ENCODE results near the gene RPS6KA3.

DNA sequence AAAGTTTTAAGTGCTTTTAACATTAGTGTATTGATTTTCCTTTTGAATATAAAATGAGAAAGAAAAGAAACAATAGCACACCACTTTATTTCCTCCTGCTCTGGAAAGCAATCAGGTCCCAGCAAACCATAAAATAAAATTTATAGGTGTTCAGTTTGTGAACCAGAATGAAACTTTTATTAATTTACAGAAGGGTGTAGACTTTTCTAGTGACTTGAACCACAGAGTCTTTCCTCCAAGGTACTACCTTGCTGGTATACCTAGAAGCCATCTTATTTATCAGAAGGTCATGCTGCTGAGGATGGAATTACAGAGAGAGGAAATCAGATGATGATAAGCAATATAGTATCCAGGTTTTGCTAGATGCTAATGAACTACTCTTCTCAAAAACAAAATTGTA is 27.6 kb upstream of the RPS6KA3 start:
- TF ChIP-seq SNAI2 (CRISPR knock-in tag; IDR thresholded peaks at IDR 0.05) (no peak), ZFP30 (CRISPR knock-in tag; IDR thresholded peaks at IDR 0.05) (no peak), ZFP3 (CRISPR knock-in tag; IDR thresholded peaks at IDR 0.05) (no peak), PPARA (CRISPR knock-in tag; IDR thresholded peaks at IDR 0.05; ENCODE audit: borderline replicate concordance) (no peak), TCF4 (CRISPR knock-in tag; IDR thresholded peaks at IDR 0.05; ENCODE audit: borderline replicate concordance) (no peak), CSDC2 (CRISPR knock-in tag; IDR thresholded peaks at IDR 0.05) (no peak)
- TF ChIP-seq, protein P1, sequence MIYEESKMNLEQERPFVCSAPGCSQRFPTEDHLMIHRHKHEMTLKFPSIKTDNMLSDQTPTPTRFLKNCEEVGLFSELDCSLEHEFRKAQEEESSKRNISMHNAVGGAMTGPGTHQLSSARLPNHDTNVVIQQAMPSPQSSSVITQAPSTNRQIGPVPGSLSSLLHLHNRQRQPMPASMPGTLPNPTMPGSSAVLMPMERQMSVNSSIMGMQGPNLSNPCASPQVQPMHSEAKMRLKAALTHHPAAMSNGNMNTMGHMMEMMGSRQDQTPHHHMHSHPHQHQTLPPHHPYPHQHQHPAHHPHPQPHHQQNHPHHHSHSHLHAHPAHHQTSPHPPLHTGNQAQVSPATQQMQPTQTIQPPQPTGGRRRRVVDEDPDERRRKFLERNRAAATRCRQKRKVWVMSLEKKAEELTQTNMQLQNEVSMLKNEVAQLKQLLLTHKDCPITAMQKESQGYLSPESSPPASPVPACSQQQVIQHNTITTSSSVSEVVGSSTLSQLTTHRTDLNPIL (CRISPR knock-in tag; IDR thresholded peaks at IDR 0.05; ENCODE audit: low read depth): no peak
- TF ChIP-seq, protein P2, sequence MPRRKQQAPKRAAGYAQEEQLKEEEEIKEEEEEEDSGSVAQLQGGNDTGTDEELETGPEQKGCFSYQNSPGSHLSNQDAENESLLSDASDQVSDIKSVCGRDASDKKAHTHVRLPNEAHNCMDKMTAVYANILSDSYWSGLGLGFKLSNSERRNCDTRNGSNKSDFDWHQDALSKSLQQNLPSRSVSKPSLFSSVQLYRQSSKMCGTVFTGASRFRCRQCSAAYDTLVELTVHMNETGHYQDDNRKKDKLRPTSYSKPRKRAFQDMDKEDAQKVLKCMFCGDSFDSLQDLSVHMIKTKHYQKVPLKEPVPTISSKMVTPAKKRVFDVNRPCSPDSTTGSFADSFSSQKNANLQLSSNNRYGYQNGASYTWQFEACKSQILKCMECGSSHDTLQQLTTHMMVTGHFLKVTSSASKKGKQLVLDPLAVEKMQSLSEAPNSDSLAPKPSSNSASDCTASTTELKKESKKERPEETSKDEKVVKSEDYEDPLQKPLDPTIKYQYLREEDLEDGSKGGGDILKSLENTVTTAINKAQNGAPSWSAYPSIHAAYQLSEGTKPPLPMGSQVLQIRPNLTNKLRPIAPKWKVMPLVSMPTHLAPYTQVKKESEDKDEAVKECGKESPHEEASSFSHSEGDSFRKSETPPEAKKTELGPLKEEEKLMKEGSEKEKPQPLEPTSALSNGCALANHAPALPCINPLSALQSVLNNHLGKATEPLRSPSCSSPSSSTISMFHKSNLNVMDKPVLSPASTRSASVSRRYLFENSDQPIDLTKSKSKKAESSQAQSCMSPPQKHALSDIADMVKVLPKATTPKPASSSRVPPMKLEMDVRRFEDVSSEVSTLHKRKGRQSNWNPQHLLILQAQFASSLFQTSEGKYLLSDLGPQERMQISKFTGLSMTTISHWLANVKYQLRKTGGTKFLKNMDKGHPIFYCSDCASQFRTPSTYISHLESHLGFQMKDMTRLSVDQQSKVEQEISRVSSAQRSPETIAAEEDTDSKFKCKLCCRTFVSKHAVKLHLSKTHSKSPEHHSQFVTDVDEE (CRISPR knock-in tag; IDR thresholded peaks at IDR 0.05): no peak
- TF ChIP-seq, protein P3, sequence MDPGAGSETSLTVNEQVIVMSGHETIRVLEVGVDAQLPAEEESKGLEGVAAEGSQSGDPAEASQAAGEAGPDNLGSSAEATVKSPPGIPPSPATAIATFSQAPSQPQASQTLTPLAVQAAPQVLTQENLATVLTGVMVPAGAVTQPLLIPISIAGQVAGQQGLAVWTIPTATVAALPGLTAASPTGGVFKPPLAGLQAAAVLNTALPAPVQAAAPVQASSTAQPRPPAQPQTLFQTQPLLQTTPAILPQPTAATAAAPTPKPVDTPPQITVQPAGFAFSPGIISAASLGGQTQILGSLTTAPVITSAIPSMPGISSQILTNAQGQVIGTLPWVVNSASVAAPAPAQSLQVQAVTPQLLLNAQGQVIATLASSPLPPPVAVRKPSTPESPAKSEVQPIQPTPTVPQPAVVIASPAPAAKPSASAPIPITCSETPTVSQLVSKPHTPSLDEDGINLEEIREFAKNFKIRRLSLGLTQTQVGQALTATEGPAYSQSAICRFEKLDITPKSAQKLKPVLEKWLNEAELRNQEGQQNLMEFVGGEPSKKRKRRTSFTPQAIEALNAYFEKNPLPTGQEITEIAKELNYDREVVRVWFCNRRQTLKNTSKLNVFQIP (CRISPR knock-in tag; IDR thresholded peaks at IDR 0.05; ENCODE audit: borderline replicate concordance, low read depth): no peak
